DLD1 (cell line): ENCODE data around the gene CENPV.

ENCODE experiments used
- in situ Hi-C: cut with HindIII; loops from 2 replicates; pipeline ENCODE4 v1.10.0; 2017; ENCODE audit warnings: low sequenced_read_pairs

The CENPV gene

DNA sequence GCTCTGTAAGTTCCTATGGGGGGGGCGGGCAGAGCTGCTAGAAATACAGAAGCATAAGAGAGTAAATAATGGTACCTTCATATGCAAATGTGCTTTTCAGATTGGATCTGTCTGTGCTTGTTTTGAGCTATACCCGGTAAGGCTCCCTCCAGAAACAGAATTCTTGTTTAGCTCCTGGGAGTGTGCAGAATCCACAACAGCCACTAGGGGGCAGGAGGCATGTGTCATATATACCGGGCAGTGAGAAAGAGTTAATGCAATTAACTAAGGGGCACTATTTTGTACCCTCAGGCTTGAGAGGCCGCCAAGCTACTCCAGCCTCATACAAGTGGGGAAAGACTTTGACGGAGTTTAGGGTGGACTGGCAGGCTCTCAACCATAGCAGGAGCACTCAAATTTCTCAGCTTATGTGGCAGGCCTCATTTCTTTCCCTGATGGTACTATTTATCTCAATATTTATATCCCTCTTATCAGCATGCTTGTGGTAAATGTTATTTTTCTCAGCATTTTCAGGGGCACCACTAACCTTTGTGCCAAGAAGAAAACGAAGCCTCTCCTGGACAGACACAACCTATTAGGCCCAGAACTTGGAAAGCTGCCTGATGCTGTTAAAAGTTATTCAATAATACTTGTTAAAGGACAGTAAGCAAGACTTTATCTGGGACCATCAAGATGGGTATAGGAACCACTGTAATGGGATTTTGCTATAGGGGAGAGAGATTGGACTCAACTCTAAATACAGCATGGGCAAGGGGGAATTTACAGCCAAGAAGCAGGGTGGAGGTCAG lies 10.7 kb upstream of the CENPV start:
- in situ Hi-C loops, result no loop called here

DNA sequence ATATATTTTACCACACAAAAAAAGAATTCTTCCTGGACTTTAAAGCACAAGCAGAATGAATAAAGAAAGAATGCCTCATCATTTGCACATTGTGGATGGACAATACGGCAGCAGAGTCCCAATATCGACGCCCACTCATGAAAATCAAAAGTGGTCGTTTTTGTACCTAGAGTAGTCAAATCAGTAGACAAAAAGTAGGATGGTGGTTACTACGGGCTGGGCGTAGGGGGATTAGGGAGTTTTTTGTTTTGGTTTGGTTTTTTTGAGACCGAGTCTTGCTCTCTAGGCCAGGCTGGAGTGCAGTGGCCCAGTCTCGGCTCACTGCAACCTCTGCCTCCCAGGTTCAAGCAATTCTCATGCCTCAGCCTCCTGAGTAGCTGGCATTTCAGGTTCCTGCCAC lies 8.6 kb upstream of the CENPV start:
- in situ Hi-C loops, result no loop called here

DNA sequence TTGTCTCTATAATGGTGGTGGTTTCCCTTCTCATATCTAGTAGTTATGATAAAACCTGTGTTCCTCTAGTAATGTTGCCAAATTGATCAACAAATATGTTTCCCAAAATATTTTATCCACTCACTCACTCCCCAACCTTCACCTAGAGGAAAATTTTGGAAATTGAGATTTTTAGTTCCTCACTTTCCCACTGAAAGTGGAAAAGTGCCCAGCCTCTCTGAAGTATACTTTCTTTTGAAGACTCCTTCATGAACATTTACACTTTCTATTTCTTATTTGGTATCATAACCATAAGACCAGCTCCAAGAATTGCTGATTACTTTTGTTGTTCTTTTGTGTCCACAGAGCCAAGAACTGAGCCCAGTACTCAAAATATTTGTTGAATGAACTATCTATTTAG lies 5.1 kb upstream of the CENPV start:
- in situ Hi-C loops, result no loop called here

DNA sequence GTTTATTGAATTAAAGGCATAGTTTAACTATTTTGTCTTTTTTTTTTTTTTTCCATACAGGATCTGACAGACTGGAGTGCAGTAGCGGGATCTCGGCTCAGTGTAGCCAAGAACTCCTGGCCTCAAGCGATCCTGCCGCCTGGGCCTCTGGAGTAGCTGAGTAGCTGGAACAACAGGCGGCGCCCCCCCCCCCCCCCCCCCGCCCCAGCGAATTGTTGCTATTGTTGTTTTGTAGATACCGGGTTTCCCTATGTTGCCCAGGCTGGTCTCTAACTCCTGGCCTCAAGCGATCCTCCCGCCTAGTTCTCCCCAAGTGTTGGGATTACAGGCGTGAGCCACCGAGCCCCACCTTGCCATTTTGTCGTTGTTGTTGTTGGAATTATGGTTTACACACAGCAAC lies 1.3 kb upstream of the CENPV start:
- in situ Hi-C loops, result no loop called here

DNA sequence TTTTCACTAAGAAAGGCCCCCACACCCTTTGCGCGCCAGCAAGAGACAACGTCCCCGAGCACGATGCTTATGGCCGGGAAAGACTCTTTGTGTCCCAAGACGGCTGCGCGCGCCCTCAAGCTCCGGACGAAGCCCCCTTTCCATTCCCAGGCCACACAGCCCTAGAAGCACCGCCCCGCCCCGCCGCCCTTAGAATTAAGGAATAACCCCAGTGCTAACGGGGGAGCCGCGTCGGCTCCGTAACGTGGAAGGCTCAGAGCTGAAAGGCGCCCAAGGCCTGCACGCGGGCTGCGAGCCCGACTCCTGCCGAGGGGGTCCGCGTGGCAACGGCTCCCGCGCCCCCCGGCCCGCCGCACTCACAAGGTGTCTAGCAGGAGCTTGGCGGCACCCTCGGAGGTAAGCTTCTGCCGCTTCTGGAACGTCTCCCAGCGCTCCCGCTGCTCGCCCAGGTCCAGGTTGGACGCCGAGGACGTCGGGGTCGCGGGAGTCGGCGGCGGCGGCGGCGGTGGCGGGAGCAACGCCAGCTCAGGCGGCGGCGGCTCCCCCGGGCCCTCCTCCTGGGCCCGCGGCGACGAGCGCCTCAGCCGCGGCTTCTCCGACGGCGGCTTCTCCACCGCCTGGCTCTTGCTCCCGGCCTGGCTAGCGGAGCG lies 477 bp downstream of the CENPV start:
- in situ Hi-C loops, result no loop called here

DNA sequence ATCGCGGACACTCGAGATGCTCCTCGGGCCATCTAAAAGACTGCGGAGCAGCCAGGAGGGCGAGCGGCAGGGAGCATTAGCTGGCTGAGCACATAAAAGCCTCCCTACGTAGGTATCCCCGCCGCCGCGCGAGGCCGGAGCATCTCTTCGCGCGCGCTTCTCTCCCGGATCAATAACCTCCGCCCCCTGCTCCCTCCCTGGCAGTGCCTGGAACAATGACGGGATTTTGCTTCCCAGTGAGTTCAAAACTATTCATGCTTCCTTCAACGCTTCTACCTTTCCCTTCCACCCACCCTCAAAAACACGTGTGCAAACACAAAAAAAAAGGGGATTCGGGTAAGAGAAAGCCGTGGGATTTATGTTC lies 984 bp downstream of the CENPV start:
- in situ Hi-C loops, result no loop called here

DNA sequence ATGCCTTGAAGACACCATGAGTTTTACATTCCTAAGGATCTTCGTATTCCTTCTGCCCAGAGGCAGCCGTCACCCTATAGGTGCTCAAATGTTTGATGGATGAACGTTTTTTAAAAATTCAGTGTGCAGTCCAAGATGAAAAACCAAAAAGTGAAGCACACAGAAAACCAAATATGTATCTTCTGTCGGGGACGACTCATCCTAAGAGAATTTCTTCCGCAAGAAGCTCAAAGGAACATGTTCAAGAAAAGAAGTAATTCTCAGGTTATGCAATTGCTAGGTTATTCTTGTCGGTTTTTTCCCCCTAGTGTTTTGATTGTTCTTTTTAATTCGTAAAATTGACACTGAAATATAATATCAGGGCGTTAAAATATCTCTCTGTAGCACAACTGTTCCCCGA lies 1.4 kb downstream of the CENPV start:
- in situ Hi-C loops, result no loop called here

DNA sequence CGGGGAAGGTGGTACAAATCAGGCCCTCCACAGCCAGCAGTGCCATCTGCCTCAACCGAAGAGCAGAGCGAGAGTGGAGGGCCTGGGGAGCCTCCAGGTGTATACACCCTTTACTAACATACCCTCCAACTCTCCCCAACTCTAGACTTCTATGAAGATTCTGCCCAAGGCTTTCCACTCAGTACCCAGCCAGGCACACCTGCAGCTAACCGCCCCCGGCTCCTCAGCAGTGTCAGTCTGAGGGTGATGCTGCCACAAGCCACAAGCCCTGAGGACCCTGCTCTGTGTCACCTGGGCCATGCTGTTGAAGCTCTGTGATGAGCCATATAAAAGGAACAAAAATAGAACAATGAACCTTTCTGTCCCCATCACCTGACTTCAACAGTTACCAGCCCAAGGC lies 3.8 kb downstream of the CENPV start:
- in situ Hi-C loops, result no loop called here

DNA sequence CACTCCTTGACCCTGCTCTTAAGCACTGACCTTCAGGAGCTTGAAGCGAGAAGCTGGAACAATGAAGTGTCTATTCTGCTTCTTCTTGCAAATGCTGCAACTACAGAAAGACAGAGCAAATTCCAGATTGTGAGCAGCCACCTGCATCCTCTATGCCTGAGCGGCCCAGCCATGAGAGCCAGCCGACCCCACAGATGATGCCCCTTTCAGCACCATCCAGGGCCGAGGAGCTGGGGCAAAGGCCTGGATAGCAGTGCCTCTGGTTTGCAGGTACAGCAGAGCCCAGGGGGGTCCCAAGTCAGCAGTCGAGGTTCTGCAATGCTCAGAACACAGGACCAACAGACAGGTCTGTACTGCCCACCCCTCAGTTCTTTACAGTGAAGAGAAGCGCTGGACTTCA lies 4.7 kb downstream of the CENPV start:
- in situ Hi-C loops, result no loop called here

DNA sequence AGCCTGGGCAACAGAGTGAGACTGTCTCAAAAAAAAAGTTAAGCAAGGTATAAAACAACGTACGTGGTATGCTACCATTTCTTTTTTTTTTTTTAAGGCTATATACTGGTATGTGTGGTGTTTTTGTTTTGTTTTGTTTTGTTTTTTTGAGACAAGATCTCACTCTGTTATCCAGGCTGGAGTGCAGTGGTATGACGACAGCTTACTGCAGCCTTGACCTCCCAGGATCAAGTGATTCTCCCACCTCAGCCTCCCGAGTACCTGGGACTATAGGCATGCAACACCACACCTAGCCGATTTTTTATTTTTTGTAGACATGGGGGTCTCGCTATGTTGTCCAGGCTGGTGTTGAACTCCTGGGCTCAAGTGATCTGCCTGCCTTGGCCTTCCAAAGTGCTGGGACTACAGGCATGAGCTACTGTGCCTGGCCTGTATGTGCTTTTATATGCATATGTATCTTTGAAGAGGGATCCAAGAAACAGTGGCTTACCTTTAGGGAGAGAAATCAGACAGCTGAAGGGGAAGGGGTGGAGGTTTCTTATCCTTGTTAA lies 6.5 kb downstream of the CENPV start:
- in situ Hi-C loops, result no loop called here

DNA sequence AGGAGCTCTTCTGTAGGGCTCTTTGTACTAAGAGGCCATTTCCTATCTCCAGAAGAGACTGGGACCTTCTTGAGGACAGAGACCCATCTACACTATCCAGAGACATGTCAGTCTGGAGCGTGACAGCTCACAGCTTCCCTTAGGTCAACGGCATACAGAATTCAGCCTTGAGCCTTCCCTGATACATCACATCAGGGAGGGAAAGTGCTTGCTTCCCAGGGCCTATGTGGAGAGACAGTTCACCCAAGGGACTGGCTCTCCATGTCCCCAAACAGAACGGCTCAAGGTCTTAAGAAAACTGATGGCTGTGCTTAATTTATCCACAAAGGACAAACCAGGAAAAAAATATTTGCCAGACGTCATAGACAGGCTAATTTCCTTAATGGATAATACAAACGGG lies 7.7 kb downstream of the CENPV start:
- in situ Hi-C loops, result no loop called here

DNA sequence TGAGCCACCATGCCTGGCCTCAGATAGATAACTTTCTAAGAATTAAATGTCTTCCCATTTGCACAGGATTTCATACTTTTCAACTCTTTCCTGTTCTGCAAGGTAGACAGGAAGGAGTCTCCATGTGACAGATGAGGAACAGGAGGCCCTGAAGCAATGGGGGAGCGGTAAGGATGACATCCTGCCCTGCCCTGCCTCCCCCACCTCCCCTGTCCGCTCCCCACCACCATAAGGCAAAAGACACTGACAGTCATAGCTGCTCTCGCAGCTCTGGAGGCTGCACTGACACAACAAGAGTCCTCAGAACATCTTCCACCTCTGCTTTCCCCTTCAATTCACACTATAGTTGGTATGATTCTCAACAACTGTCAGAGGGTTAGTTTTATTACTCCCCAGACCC lies 9.7 kb downstream of the CENPV start:
- in situ Hi-C loops, result no loop called here

DNA sequence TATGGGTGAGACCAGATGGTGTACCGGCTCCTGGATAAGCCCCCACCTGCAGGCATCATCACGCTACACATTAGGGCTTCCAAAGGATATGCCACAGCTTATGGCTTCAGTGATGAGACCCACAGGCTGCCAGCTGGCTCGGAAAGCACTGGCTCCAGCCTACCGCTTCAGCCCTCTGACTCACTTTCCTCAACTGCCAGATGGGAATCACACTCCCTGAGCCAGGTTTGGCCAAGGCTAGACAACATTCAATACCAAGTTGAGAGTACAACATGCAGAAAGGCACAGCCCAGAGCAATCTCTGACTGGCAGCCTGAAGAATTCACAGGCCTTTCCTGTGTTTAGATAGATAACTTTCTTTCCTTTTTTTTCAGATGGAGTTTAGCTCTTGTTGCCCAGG lies 10.3 kb downstream of the CENPV start:
- in situ Hi-C loops, result no loop called here

DNA sequence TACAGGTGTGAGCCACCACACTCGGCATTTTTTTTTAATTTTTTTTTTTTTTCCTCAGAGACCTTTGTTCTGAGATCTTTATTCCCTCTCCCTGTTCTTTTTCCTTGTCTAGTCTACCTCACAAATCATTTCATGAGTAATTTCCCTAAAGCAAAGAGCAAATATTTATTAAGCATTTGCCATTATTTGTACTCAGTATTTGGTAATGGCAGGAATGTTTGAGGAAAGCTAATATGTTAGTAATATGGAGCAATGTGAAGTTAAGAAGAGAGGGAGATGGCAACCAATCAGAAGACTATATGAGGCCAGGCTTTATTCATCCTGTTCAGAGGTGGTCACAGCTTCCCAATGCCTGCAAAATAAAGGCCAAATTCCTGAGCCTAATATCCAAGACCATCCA lies 13.3 kb downstream of the CENPV start:
- in situ Hi-C loops, result no loop called here

DNA sequence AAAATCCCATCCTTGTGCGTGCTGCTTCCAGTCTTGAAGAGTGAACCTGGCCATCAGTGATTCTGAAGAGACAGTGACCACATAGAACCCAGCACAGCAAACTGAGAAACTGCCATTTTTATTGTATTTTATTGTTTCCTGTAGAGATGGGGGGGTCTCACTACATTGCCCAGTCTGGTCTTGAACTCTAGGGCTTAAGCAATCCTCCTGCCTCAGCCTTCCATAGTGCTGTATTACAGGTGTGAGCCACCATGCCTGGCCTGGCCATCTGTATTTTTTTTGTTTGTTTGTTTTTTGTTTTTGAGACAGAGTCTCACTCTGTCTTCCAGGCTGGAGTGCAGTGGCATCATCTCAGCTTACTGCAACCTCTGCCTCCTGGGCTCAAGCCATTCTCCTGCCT lies 13.9 kb downstream of the CENPV start:
- in situ Hi-C loops, result no loop called here

DNA sequence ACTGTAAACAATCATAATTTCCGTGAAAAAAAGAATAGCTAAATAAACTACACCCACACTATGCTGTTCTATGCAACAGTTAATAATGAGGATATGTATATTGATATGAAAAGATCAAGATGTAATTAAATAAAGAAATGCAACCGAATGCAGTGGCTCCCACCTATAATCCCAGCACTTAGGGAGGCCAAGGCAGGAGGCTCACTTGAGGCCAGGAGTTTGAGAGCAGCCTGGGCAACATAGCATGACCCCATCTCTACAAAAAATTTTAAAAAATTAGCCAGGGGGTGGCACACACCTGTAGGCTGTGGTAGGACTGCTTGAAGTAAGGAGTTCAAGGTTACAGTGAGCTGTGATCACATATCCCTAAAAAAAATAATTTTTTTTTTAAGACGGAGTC lies 14.9 kb downstream of the CENPV start:
- in situ Hi-C loops, result no loop called here

DNA sequence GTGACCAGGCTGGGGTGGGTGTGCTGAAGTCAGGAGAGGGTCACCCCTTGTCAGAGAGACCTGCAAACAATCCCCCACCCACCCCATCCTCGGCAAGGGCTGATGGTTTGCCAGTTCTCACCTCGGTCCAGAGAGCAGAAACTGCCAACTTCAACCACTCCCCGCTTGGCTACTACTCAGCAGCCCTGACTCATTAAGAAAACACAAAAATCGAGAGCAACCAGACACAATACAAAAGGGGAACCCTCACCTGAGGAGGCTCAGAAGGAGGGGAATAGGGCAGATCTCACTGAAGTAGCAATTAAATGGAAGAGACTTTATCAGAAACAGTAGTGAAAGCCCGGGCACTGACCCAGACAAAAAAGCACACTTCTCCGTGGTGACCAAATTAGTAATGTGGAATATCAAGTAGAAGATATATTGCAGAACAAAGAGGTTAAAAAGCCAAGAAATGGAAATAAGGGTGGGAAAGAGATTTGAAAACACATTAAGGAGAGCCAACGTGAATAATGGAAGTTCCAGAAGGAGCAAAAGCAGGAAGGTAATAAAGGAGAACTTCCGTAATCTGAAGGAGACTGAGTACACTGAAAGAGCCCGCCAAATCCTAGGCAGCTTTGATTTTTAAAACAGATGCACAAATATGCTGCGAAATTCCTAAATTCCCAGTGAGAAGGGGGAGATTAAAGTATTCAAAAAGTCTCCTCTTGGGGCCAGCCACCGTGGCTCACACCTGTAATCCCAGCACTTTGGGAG lies 23.6 kb downstream of the CENPV start:
- in situ Hi-C loops, result no loop called here

DNA sequence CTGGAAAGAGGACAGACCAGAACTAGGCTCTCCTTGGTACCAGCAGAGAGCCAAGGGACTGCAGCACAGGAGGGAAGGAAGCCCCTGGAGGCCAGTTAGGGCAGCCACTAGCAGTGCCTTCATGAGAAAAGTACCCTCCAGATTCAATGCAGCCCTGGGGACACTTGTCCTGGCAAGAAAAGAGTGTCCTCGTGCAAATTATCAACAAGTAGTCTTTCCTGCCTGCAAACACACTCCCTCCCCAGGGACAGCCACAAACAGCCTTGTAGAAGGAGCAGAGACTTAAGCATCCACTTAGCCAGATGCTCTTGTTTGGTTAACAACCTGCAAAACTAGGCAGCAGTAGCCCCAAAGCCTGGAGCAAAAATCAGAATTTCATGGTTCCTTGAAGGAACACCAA lies 24.3 kb downstream of the CENPV start:
- in situ Hi-C loops, result no loop called here

DNA sequence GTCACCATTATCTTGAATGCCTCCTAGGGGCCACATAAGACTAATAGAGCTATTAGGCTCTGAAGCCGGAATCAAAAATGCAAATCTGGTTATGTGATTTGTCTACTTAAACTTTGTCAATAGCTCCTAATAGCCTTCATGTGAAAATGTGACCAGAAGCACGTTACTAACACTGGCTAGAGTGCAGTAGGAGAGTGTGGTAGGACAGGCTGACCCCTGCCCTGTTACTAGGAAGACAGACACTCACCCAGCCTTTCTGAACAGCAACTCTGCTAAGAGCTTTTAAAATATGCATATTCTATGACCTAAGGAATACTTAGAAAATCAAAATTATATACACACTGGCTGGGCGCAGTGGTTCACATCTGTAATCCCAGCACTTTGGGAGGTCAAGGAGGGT lies 26.3 kb downstream of the CENPV start:
- in situ Hi-C loops, result no loop called here

DNA sequence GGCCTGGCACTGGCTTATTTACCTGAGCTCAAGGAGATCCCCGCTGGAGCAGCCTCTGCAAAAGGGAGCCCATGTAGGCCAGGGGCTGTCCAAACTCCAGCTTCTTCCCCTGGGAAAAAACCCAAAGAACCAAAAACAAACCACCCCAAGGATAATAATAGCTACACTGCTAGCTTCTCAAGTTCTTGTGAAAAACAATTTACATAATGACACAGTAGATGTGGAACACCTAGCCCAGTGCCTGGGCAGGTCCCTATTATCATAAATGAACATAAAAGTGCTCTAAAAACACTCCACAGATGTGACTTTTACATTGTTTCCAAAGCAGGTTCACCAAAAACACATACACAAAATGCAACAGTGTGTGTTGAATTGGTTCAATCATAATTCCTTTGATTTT lies 27.3 kb downstream of the CENPV start:
- in situ Hi-C loops, result no loop called here

DNA sequence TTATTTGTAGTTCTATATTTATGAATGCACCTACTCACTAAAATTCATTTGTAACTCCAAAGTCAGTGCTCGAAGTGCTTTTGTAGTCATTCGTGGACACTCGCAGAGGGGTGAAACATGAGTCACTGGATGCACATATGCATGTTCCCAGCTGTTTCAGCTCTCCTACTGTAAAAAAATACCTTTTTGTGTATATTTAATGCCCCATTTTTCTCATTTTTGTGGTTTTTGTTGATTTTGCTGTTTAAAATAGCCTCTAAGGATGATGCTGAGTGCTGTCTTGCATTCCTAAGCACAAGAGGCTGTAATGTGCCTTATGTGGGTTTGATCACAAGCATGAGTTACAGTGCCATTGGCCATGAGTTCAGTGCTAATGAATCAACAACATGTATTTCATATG lies 30.6 kb downstream of the CENPV start:
- in situ Hi-C loops, result no loop called here

DNA sequence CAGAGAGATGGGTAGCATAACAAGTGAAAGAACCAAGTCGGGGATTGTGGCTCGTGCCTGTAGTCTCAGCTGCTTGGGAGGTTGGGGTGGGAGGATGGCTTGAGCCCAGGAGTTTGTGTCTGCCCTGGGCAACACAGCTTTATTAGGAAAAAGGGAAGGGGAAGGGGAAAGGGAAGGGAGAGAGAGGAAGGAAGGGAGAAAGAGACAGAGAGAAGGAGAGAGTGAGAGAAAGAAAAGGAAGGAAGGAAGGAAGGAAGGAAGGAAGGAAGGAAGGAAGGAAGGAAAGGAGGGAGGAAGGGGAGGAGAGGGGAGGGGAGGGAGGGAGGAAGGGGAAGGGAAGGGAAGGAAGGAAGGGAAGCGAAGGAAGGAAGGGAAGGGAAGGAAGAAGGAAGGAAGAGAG lies 33.3 kb downstream of the CENPV start:
- in situ Hi-C loops, result no loop called here
